Measurements from ENCODE around the gene CDCA4.

Gene CDCA4

GRCh38 chr14:104966981-104967385, 53.9 kb downstream of the CDCA4 start:
- TF ChIP-seq GATA2 (IDR thresholded peaks at IDR 0.05; ENCODE audit: low read depth, low read length) (no peak), GATA3 (IDR thresholded peaks at IDR 0.05; ENCODE audit: low read depth, low read length) (no peak)

- TF ChIP-seq GATA3 (IDR thresholded peaks at IDR 0.05; ENCODE audit: low read depth, low read length) = no peak
Observed at GRCh38 chr14:104966261-104966865, 54.5 kb downstream of the CDCA4 start.

- no peak for TF ChIP-seq GATA2 (IDR thresholded peaks at IDR 0.05; ENCODE audit: low read depth, low read length)
- TF ChIP-seq GATA3 (IDR thresholded peaks at IDR 0.05; ENCODE audit: low read depth, low read length) = no peak
Observed at GRCh38 chr14:104965561-104966231, 55.2 kb downstream of the CDCA4 start.

GRCh38 chr14:104964546-104964945, 56.3 kb downstream of the CDCA4 start:
- TF ChIP-seq GATA3 (IDR thresholded peaks at IDR 0.05; ENCODE audit: low read depth, low read length) = no peak
- no peak for TF ChIP-seq GATA2 (IDR thresholded peaks at IDR 0.05; ENCODE audit: low read depth, low read length)

Data from SH-SY5Y (cell line).